ENCODE results near the gene KANSL2.
A peak's percentile ranks its signal among the peaks of the same experiment; 100 is the strongest.
"Not testable (repeated sequence)": the region's sequence is repeated elsewhere in the genome, so short reads cannot be mapped to it uniquely, and the experiment has no call there.

KANSL2 gene

GRCh38 chr12:48630346-48630745, 51.7 kb downstream of the KANSL2 start:
- H3K4me3 ChIP-seq (ENCODE audit: low read depth, low read length), result no peak overlapping the region
- H3K9me3 ChIP-seq (ENCODE audit: severe bottlenecking), result no peaks in the 10 kb centered on the region
- H3K27ac ChIP-seq, result no peak overlapping the region
- no peaks in the 10 kb centered on the region for H3K36me3 ChIP-seq
- DNase-seq, result no peak
- no peaks in the 10 kb centered on the region for H3K27me3 ChIP-seq (ENCODE audit: insufficient read depth, low read depth, severe bottlenecking)
- TF ChIP-seq CTCF (IDR thresholded peaks at IDR 0.05; ENCODE audit: low read depth, low read length), result no peak

- Histone ChIP-seq H3K36me3 (no peaks in the 10 kb centered on the region), H3K27ac (no peak overlapping the region), H3K4me3 (ENCODE audit: low read depth, low read length) (no peak overlapping the region), H3K27me3 (ENCODE audit: insufficient read depth, low read depth, severe bottlenecking) (no peaks in the 10 kb centered on the region), H3K9me3 (ENCODE audit: severe bottlenecking) (no peaks in the 10 kb centered on the region)
- TF ChIP-seq CTCF (IDR thresholded peaks at IDR 0.05; ENCODE audit: low read depth, low read length), result no peak
- no peak for DNase-seq
Measured at GRCh38 chr12:48629541-48629940, 52.5 kb downstream of the KANSL2 start.

GRCh38 chr12:48627556-48627955, 54.5 kb downstream of the KANSL2 start:
- Histone ChIP-seq H3K4me3 (ENCODE audit: low read depth, low read length) (no peak overlapping the region), H3K27me3 (ENCODE audit: insufficient read depth, low read depth, severe bottlenecking) (no peaks in the 10 kb centered on the region), H3K9me3 (ENCODE audit: severe bottlenecking) (peaks cover 3% of the 10 kb centered on the region), H3K36me3 (no peaks in the 10 kb centered on the region), H3K27ac (no peak overlapping the region)
- no peak for DNase-seq
- no peak for TF ChIP-seq CTCF (IDR thresholded peaks at IDR 0.05; ENCODE audit: low read depth, low read length)

- not testable (repeated sequence) for H3K4me3 ChIP-seq (ENCODE audit: low read depth, low read length); H3K36me3 ChIP-seq; H3K27ac ChIP-seq; DNase-seq; H3K9me3 ChIP-seq (ENCODE audit: severe bottlenecking); H3K27me3 ChIP-seq (ENCODE audit: insufficient read depth, low read depth, severe bottlenecking)
Measured at GRCh38 chr12:48622997-48623396, 59.0 kb downstream of the KANSL2 start.

GRCh38 chr12:48618541-48618940, 63.5 kb downstream of the KANSL2 start:
- no peak overlapping the region for H3K4me3 ChIP-seq (ENCODE audit: low read depth, low read length)
- peaks cover 3% of the 10 kb centered on the region for H3K9me3 ChIP-seq (ENCODE audit: severe bottlenecking)
- peak; percentile 68 for DNase-seq
- H3K36me3 ChIP-seq, result no peaks in the 10 kb centered on the region
- H3K27ac ChIP-seq, result no peak overlapping the region
- peak; percentile 96 for TF ChIP-seq CTCF (IDR thresholded peaks at IDR 0.05; ENCODE audit: low read depth, low read length)
- H3K27me3 ChIP-seq (ENCODE audit: insufficient read depth, low read depth, severe bottlenecking), result peaks cover 3% of the 10 kb centered on the region

GRCh38 chr12:48615681-48616080, 66.4 kb downstream of the KANSL2 start:
- H3K27me3 ChIP-seq (ENCODE audit: insufficient read depth, low read depth, severe bottlenecking), result peaks cover 3% of the 10 kb centered on the region
- no peak for TF ChIP-seq CTCF (IDR thresholded peaks at IDR 0.05; ENCODE audit: low read depth, low read length)
- H3K9me3 ChIP-seq (ENCODE audit: severe bottlenecking), result no peaks in the 10 kb centered on the region
- no peak for DNase-seq
- H3K27ac ChIP-seq, result no peak overlapping the region
- no peak overlapping the region for H3K4me3 ChIP-seq (ENCODE audit: low read depth, low read length)
- no peaks in the 10 kb centered on the region for H3K36me3 ChIP-seq

Data from WERI-Rb-1 (cell line).